Measurements from ENCODE around the gene INPP4A.
"Not testable (repeated sequence)": the region's sequence is repeated elsewhere in the genome, so short reads cannot be mapped to it uniquely, and the experiment has no call there.

INPP4A gene

GRCh38 chr2:98426771-98427170 is 17.9 kb upstream of the INPP4A start:
- TF ChIP-seq CTCF (IDR thresholded peaks at IDR 0.05): no peak
- no peak for TF ChIP-seq ZFX (IDR thresholded peaks at IDR 0.05; ENCODE audit: borderline replicate concordance)
- no peak overlapping the region for H3K27ac ChIP-seq

GRCh38 chr2:98432145-98432544 is 12.5 kb upstream of the INPP4A start:
- H3K27ac ChIP-seq: no peak overlapping the region

GRCh38 chr2:98433363-98433964 is 11.2 kb upstream of the INPP4A start:
- no peak for TF ChIP-seq CTCF (IDR thresholded peaks at IDR 0.05)
- TF ChIP-seq ZFX (IDR thresholded peaks at IDR 0.05; ENCODE audit: borderline replicate concordance): no peak
- no peak overlapping the region for H3K27ac ChIP-seq

More at GRCh38 chr2:98432145-98432544, 12.5 kb upstream of the INPP4A start:
- TF ChIP-seq CTCF (IDR thresholded peaks at IDR 0.05) (no peak), ZFX (IDR thresholded peaks at IDR 0.05; ENCODE audit: borderline replicate concordance) (no peak)

- no peak for TF ChIP-seq CTCF (IDR thresholded peaks at IDR 0.05)
- TF ChIP-seq ZFX (IDR thresholded peaks at IDR 0.05; ENCODE audit: borderline replicate concordance): no peak
- no peak overlapping the region for H3K27ac ChIP-seq
These were observed 10.2 kb upstream of the INPP4A start for GRCh38 chr2:98434492-98434891.

GRCh38 chr2:98435670-98436069 is 9.0 kb upstream of the INPP4A start:
- not testable (repeated sequence) for H3K27ac ChIP-seq

GRCh38 chr2:98436734-98437133 is 7.9 kb upstream of the INPP4A start:
- TF ChIP-seq ZFX (IDR thresholded peaks at IDR 0.05; ENCODE audit: borderline replicate concordance): no peak
- no peak for TF ChIP-seq CTCF (IDR thresholded peaks at IDR 0.05)
- H3K27ac ChIP-seq: no peak overlapping the region

GRCh38 chr2:98438190-98439133 is 6.2 kb upstream of the INPP4A start:
- no peak overlapping the region for H3K27ac ChIP-seq

More at GRCh38 chr2:98438190-98439133, 6.2 kb upstream of the INPP4A start:
- TF ChIP-seq CTCF (IDR thresholded peaks at IDR 0.05) (no peak), ZFX (IDR thresholded peaks at IDR 0.05; ENCODE audit: borderline replicate concordance) (no peak)

Measured in 22Rv1 (cell line).